GM19239 (cell line): ENCODE results near the gene PKN1.
"Not testable (repeated sequence)": the region's sequence is repeated elsewhere in the genome, so short reads cannot be mapped to it uniquely, and the experiment has no call there.

Experiments used
- DNase-seq: peaks from one replicate; pipeline ENCODE4 v3.0.0; 2011; ENCODE audit warnings: low spot score; ENCODE audit not compliant: insufficient read length
- FAIRE-seq: peaks from 2 replicates; lab custom pipeline; 2011; peaks lifted over from hg19 to GRCh38; lab: Jason Lieb, UNC

Gene PKN1

DNA sequence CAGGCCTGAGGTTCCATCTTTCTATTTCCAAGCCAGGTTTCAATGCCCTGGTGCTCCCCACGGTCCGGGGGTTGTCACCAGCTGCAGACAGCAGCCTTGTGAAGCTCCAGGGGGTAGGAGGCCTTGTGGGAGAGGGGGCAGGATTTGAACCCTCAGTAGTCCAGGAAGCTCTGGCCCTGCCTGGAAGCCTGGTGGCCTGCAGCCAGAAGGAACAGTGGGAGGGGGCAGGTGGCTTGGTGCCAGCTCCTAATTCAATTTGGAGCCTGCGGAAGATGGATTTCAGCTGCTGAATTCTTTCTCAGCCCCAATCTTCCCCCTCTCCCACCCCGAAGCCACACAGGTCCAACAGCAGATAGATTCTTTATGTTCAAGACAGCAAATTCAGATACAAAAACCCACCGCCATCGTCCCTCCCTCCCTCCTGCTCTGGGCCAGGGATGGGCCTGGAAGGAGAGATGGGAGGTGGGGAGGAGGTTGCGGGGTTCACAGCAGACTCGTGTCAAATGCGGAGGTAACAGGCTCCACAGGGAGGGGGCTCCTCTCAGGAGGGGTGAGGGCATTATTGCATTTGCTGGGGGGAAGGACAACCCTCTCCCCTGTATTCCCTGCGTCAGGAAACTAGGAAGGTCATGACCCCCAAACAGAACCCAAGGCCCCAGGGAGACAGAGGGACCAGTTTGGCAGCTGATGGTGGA is 44.5 kb downstream of the PKN1 start:
- FAIRE-seq (no peak), DNase-seq (no peak)

- DNase-seq (no peak), FAIRE-seq (no peak)
Measured at GRCh38 chr19:14478113-14478545, 45.0 kb downstream of the PKN1 start.

GRCh38 chr19:14479309-14479974 is 46.3 kb downstream of the PKN1 start:
- no peak for FAIRE-seq
- DNase-seq = no peak

GRCh38 chr19:14479975-14480699 is 47.0 kb downstream of the PKN1 start:
- FAIRE-seq (peak; percentile 14), DNase-seq (peak; percentile 91)

GRCh38 chr19:14480700-14481079 is 47.6 kb downstream of the PKN1 start:
- FAIRE-seq = no peak

GRCh38 chr19:14482172-14482941 is 49.3 kb downstream of the PKN1 start:
- no peak for DNase-seq
- FAIRE-seq = no peak

More at GRCh38 chr19:14480700-14481079, 47.6 kb downstream of the PKN1 start:
- DNase-seq = no peak

GRCh38 chr19:14487370-14488125 is 54.4 kb downstream of the PKN1 start:
- DNase-seq (no peak), FAIRE-seq (no peak)

DNA sequence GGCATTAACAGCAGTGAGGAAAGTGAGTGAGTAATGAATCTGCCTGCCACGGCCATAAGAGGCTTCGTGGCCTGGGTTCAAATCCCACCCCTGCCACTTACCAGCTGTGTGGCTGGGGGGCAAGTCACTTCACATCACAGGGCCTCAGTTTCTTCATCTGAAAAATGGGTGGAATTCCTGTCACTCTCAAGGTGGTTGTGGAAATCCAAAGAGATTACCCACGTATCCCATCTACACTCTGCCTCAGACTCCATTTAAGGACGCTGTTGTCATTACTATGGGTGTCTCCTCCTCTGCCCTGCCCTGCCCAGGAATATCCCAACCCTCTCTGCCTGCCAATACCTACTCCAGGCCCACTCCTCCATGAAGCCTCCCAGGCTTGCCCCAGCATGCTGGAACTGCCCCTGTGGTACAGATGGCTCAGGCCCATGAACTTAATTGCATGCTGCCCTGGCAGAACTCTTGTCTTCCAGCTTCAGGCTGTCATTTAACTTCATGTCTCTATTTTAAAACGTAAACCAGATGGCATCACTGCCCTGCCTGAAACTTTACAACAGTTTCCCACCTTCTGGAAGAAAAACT is 59.7 kb downstream of the PKN1 start:
- FAIRE-seq (no peak), DNase-seq (no peak)

DNA sequence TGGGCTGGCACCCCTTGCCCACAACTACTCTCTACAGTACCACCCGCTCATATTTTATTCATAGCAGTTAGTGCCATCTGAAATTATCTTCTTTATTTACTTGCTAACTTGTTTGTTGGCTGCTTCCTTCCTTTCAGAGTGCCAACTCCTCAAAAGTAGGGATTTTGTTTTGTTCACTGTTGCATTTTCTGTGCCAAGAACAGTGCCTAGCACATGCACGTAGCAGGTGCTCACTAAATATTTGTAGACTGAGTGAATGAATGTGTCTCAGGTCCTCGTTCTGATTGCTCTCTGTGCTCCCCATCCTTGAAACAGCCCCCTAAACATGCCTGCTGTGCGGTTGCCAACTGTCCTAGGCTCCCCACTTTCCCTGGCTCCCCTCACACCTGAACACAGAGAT is 61.3 kb downstream of the PKN1 start:
- no peak for FAIRE-seq

GRCh38 chr19:14494910-14495671 is 62.0 kb downstream of the PKN1 start:
- no peak for FAIRE-seq
- no peak for DNase-seq

More for the DNA sequence above, 61.3 kb downstream of the PKN1 start:
- no peak for DNase-seq

GRCh38 chr19:14495672-14496028 is 62.5 kb downstream of the PKN1 start:
- no peak for DNase-seq
- no peak for FAIRE-seq

DNA sequence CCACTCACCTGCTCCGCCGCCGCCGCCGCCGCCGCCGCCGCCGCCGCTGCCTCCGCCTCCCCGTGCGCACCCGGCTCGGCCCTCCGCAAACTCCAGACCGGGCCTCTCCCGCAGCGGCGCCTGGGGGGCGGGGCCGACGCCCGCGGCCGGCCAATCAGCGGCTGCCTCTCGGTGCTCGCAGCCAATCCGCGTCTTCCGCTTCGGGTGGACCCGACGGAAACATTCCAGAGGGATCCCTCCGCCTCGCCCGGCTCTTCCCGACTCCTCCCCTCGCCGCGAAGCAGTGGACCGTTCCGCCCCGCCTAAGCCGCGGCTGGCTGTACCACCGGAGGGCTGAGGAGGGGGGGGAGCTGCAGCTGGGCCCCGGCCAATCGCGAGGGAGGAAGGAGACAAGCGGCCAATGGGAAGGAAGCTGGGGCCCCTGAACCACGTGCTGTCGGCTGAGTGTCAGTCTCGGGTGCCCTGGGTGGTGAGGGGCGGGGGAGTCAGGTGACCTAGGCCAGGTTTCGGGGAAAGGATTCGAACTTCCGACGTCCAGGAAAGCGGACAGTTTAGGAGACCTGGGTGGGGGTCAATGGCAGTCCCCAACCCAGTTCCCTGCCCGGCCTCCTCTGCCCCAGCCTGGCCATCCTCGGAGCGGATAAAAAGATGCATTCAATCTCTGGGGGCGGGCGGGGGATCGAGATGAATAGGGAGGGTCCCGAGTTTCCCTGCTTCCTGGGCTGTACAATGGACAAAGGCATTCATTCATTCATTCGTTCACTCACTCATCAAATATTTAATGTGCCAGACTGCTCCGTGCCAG is 63.1 kb downstream of the PKN1 start, which contains the start of gene GIPC1:
Gene GIPC1, minus strand, starts transcription at position 99 of the 805 bp plus-strand sequence. CDS start 13,151 bp downstream, outside the sequence.
- DNase-seq (peak; percentile 98), FAIRE-seq (peak; percentile 86)

GRCh38 chr19:14496834-14497227 is 63.7 kb downstream of the PKN1 start:
- DNase-seq (no peak), FAIRE-seq (no peak)

DNA sequence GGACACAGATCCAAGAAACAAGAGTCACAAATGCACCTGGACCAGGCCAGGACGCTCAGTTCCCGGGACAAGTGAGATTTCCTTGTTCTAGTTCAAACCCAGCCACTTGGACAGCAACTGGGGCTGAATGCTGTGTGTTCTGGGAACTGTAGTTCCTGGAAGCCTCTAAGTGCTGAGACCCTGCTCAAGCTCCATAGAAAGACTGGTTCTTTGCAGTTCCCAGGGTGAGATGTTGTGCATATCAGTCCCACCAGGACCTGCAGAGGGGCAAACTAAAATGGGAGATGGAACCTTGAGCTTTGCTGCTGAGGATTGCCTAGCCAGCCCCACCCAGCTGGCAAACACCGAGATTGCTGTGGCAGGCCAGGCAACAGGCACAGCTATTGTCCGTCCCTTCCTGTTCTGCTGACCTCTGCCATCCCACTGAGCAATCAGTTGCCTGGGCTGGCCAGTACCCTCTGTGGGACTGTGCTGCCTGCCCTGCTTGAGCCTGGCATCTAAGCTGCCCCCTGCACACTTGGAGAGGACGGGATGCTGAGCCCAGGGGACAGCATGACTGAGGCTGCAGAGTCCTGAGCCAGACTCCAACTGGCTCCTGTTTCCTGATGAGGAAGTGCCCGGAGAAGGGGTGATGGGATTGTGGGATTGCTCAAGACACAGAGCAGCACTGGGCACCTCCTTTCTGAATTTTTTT is 64.3 kb downstream of the PKN1 start:
- DNase-seq (no peak), FAIRE-seq (no peak)

DNA sequence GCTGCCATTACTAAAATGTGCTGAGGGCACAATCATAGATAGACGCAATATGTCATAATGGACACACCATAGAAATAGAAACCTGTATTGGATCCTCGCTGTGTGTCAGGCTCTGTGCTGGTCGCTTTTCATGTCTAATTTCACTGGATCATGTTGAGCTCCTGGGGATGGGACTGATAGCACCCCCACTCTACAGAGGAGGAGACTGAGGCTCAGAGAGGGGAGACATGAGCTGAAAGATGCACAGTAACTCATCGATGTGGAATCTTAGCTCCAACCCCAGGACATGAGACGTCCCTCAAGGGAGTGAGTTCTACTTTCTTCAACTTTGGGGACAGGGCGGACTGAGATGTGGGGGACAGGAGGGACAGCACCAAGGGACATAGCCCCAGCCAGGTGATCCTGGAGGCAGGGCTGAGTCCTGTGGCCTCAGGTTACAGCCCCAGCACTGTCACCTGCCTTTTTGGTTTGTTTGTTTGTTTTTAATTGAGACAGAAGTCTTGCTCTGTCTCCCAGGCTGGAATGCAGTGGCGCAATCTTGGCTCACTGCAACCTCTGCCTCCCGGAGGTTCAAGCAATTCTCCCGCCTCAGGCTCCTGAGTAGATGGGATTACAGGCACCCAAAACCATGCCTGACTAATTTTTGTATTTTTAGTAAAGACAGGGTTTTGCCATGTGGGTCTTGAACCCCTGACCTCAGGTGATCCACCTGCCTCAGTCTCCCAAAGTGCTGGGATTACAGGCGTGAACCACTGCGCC is 69.4 kb downstream of the PKN1 start:
- DNase-seq = no peak
- no peak for FAIRE-seq

DNA sequence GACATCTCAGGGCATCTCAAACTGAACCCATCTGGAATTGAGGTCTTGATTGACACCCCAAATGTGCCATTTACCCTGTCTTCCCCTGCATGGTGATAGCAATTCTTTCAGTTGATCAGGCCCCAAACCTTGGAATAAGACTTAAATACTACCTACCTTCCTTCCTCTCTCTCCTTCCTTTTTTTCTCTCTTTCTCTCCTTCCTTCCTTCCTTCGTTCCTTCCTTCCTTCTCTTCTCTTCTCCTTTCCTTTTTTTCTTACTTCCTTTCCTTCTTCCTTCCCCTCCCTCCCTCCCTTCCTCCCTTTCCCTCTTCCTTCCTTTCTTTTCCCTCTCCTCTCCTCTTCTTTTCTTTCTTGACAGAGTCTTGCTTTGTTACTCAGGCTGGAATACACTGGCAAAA is 70.2 kb downstream of the PKN1 start:
- DNase-seq = no peak
- no peak for FAIRE-seq

DNA sequence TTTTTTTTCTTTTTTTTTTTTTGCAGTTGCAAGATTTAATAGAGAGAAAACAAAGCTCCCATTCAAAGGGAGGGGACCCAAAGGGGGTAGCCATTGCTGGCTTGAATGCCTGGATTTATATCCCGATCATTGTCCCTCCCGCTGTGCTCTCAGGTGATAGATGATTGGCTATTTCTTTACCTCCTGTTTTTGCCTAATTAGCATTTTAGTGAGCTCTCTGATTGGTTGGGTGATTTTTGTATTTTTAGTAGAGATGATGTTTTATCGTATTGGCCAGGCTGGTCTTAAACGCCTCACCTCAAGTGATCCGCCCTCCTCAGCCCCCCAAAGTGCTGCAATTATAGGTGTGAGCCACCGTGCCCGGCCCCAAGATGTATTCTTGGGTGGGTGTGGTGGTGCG is 71.5 kb downstream of the PKN1 start:
- DNase-seq, FAIRE-seq: not testable (repeated sequence)
